HG03045 (cell line): ENCODE data around the gene PHLDA1.

Source experiments
- ATAC-seq: cut with Tn5 transposase; IDR thresholded peaks from one replicate; pipeline ENCODE4 v1.9.1; 2021; ENCODE audit warnings: mild to moderate bottlenecking, moderate library complexity; ENCODE audit not compliant: unreplicated experiment

The PHLDA1 gene

GRCh38 chr12:76031414-76032042 lies at the start of gene PHLDA1:
Gene PHLDA1, minus strand, starts transcription at chr12:76031776.
- peak; percentile 87 for ATAC-seq

DNA sequence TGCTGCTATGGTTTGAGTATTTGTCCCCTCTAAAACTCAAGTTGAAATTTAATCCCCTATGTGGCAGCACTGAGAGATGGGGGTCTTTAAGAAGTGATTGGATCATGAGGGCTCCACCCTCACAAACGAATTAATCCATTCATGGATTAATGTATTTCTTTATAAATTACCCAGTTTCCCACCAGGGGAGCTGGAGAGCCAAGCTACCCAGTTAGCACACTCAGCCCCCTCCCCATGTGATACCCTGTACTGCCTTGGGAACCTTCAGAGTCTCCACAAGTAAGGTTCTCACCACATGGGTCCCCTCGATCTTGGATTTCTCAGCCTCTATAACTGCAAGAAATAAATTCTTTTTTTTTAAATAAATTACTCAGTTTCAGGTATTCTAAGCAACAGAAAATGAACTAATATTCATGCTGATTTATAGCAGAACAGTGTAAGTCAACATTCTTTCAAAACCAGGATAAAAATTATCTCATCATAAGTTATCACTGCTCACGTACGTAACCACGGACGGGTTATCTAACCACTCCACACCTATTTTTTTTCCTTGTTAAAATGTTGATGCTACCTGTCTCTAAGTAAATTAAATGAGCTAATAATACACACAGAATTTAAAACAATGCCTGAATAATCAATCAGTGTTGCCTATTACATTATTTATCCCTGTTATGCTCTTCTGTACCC lies 49.3 kb upstream of the PHLDA1 start:
- ATAC-seq, result no peak

DNA sequence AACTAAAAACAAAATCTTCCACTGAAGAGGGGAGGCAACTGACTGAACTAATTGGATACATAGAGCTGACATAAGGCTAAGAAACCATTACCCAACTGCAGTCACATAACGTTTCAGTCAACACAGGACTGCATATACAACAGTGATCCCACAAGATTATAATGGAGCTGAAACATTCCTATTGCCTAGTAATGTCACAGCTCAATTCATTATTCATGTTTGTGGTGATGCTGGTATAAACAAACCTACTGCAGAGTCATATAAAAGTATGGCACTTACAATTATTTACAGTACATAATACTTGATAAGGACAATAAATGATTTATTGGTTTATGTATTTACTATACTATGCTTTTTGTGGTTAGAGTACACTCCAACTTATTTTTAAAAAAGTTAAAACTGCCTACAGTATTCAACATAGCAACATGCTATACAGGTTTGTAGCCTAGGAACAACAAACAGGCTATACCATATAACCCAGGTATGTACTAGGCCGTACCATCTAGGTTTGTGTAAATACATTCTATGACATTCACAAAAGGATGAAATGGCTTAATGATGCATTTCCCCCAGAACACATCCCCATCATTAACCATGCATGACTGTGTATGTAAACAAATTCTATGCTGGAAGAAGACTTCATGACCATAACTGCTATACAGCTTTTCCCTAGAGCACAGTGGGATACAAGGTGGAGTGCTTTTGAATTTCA lies 48.6 kb upstream of the PHLDA1 start:
- ATAC-seq, result no peak

- no peak for ATAC-seq
These were observed 47.2 kb upstream of the PHLDA1 start for GRCh38 chr12:76078748-76079147.

- ATAC-seq, result no peak
These were observed 43.9 kb upstream of the PHLDA1 start for GRCh38 chr12:76075448-76075847.

DNA sequence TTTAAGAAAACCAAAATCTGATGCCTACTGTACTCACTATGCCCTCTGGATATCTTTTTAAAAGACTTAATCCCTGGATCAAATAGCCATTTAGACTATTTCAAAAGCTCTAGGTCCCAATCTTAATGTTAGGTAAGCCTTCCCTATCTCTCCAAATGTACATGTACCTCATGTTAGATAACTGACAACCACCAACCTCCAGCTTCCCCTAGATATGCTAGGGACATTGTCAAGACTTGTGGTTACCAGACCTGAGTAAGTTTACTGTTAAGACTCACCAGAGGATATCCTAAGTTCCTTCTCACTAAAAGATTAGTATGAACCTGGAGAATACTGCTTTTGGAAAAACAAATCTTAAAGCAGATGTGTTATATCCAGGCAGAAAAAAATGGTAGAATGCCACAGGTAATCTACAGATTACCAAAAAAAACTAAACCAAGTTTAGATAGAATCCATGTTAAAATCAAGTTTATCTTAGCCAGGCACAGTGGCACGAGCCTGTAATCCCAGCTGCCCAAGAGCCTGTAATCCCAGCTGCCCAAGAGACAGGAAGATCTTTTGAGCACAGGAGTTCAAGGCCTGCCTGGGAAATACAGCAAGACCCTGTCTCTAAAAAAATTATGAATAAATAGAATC lies 43.2 kb upstream of the PHLDA1 start:
- no peak for ATAC-seq

GRCh38 chr12:76073561-76073960 lies 42.0 kb upstream of the PHLDA1 start:
- ATAC-seq, result no peak

DNA sequence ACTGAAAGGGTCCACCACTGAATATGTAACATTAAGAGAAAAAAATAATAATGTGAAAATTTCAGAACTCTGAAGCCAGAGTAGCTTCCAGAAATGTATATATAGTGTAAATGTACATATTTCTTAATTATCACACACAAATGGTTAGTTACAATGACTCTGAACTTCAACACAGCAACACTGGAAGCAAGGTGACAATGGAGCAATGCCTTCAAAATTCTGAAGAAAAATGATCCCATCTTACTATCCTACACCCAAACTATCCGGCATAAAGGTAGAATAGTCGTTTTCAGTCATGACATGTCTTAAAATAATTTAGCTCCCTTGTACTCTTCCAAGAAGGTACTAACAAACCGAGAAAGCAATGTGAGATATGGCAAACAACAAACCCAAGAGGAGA lies 41.0 kb upstream of the PHLDA1 start:
- ATAC-seq, result no peak

- ATAC-seq, result no peak
These were observed 37.8 kb upstream of the PHLDA1 start for GRCh38 chr12:76069339-76069738.

DNA sequence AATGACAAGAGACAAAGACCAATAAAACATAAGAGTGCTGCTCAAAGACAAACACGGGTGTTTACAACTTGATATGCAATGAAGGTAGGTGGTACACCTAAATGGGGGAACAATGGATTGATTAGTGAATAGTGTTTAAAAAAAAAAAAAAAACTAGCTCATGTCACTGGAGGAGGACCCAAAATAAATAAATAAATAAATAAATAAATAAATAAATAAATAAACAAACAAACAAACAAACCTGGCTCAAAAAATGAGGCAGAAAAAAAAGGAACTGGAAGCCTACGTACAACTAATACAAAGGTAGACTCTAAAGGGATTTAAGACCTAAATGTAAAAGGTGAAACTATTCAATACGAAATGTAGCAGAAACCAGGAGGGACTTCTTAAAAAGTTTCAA lies 34.3 kb upstream of the PHLDA1 start:
- no peak for ATAC-seq

DNA sequence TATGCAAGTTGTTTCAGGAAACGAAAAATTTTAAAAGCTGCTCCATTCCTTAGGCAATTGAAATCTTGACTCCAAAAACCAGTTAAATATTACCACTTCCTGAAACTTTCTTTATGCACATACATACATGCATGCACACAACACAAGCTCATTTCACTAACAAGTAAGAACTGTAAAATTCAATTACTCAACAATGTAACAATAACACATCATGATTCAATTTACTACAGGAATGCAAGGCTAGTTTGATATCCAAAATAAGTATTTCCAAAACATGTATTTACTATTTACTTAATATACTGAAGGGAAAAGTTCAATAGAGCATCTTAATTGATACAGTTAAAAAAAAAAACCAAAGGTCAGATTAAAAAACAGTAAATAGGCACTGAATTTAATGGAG lies 33.3 kb upstream of the PHLDA1 start:
- no peak for ATAC-seq

DNA sequence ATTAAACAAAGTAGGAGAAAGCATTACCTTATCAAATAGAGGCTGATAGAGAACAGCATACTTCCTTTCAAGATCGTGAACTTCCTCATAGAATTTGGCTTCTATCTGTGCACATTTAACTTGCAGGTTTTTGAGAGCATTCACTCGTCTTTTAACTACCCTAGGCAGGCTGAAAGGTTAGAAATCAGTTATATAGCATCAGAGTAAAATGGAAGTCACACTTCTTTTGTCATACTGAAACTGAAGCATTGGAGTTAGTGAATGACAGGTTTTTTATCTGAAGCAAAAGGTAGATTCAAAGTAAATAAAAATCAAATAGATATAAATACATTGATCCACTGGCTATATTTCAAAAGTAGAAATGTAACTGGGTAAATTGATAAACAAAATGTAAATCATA lies 28.5 kb upstream of the PHLDA1 start:
- no peak for ATAC-seq

DNA sequence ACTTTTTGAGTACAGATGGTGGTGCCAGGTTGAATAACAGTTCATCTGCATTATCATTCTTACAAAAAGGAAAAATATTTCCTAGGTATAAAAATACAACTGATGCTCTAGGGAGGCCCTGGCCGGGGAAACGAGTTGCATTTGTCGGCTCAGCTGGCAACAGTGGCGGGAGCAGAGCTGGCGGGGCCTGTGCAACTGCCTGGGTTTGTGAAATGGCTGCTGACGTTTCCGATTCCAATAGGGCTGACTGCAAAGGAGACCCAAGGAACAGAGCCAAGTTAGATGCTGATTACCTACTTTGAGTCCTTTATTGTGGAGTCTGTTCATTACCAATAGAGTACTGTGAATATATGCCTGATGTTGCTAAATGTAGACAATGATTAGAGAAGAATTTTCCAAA lies 25.8 kb upstream of the PHLDA1 start:
- no peak for ATAC-seq

- ATAC-seq, result no peak
These were observed 23.8 kb upstream of the PHLDA1 start for GRCh38 chr12:76055393-76055792.

- ATAC-seq, result no peak
These were observed 18.1 kb upstream of the PHLDA1 start for GRCh38 chr12:76049575-76050251.

GRCh38 chr12:76047742-76048141 lies 16.2 kb upstream of the PHLDA1 start:
- ATAC-seq, result no peak

- ATAC-seq, result no peak
These were observed 15.5 kb upstream of the PHLDA1 start for GRCh38 chr12:76047060-76047459.

DNA sequence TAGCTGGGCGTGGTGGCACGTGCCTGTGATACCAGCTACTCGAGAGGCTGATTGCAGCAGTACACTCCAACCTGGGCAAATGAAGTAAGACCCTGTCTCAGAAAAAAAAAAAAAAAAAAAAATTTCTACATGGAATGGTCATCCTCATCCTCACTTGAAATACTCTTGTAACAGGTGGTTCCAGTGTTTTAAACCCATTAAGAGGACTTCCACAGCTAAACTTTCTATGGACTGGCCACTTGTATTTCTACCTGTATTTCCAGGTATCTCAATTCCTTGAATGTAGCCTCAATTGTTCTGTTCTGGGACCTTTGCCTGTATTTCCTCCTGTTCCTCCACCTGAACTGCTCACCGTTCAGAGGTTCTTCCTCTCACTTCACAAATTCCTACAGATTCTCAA lies 11.8 kb upstream of the PHLDA1 start:
- no peak for ATAC-seq

- no peak for ATAC-seq
These were observed 10.6 kb upstream of the PHLDA1 start for GRCh38 chr12:76042147-76042546.

GRCh38 chr12:76041406-76041805 lies 9.8 kb upstream of the PHLDA1 start:
- ATAC-seq, result no peak

DNA sequence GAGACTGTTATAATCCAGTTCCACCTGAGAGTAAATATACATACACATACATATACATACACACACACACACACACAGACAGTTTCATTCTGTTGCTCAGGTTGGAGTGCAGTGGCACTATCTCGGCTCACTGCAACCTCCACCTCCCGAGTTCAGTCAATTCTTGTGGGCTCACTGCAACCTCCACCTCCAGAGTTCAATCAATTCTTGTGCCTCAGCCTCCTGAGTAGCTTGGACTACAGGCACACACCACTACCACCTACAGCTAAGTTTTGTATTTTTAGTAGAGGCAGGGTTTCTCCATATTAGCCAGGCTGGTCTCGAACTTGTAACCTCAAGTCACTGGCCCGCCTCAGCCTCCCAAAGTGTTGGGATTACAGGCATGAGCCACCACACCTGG lies 8.9 kb upstream of the PHLDA1 start:
- ATAC-seq, result no peak
